GM12872 (cell line): ENCODE results near the gene CXCR6.

Experiments used
- TF ChIP-seq, protein P1 (sequence below): IDR thresholded peaks from 3 replicates; pipeline ENCODE4 v1.5.1; 2011; ENCODE audit warnings: low read depth, mild to moderate bottlenecking, low read length, moderate library complexity; ENCODE audit not compliant: insufficient read depth

Gene CXCR6

DNA sequence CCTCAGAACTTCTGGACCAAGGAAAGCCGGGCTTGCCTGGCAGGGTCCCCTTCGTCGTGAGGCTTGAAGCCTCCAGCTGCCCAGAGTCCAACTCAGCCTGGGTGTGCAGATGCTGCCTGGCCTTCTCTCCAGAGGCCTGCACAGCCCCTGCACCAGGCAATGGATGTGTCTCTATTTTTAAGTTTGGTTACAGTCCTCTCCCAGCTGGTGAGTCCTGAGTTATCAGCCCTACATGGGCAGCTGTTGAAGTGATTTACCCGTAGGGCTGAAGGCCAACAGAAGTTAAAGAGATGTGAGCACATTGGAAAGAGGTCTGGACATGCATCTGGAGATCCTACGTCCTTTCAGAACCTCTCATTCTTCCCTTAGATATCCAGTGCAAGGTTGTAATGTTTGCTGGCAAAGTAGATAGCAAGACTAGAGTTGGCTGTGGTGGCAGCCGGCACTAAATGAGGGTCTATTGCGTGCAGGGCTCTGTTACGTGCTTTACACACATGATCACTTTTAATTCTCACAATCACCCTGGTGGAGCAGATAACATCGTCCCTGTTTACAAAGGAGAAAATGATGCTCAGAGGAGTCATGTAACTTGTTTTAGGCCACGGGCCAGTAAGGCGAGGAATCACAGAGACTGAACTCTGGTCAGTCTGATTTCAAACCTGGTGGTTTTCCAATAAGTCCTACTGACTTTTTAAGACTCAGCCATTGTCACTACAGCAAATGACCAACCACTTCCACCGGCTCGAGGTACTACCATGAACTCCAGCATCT lies 42.5 kb downstream of the CXCR6 start:
- TF ChIP-seq, protein P1, sequence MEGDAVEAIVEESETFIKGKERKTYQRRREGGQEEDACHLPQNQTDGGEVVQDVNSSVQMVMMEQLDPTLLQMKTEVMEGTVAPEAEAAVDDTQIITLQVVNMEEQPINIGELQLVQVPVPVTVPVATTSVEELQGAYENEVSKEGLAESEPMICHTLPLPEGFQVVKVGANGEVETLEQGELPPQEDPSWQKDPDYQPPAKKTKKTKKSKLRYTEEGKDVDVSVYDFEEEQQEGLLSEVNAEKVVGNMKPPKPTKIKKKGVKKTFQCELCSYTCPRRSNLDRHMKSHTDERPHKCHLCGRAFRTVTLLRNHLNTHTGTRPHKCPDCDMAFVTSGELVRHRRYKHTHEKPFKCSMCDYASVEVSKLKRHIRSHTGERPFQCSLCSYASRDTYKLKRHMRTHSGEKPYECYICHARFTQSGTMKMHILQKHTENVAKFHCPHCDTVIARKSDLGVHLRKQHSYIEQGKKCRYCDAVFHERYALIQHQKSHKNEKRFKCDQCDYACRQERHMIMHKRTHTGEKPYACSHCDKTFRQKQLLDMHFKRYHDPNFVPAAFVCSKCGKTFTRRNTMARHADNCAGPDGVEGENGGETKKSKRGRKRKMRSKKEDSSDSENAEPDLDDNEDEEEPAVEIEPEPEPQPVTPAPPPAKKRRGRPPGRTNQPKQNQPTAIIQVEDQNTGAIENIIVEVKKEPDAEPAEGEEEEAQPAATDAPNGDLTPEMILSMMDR = no peak

DNA sequence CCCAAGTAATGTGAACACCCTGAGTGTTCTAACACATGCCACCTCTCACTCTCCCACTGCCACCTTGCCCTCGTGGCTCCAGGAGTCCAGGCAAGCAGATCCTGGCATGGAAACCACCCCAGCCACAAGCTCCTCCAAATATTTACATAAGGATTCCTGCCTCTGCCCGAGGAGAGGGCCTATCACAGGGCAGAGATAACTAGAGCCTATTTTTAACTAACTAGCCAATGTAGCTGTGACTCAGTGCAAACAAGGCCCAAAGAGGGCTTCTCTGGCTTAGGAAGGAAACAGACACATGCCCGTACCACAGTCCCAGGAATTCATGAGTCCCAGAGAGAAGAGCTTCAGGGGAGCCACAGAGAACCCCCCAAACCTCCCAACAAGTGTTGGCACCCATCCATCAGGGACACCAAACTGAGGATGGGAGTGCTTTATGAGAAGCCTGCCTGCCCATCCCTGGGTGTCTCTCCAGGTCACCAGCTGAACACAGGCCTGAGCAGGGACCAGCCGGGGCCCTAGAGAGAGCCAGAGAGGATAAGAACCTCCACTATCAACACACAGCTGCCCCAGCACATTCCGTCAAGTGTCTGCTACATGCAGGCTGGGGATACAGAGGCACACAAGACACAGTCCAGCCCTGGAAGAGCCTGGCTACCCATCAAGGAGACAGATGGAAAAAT lies 43.2 kb downstream of the CXCR6 start:
- TF ChIP-seq, protein P1 = no peak

DNA sequence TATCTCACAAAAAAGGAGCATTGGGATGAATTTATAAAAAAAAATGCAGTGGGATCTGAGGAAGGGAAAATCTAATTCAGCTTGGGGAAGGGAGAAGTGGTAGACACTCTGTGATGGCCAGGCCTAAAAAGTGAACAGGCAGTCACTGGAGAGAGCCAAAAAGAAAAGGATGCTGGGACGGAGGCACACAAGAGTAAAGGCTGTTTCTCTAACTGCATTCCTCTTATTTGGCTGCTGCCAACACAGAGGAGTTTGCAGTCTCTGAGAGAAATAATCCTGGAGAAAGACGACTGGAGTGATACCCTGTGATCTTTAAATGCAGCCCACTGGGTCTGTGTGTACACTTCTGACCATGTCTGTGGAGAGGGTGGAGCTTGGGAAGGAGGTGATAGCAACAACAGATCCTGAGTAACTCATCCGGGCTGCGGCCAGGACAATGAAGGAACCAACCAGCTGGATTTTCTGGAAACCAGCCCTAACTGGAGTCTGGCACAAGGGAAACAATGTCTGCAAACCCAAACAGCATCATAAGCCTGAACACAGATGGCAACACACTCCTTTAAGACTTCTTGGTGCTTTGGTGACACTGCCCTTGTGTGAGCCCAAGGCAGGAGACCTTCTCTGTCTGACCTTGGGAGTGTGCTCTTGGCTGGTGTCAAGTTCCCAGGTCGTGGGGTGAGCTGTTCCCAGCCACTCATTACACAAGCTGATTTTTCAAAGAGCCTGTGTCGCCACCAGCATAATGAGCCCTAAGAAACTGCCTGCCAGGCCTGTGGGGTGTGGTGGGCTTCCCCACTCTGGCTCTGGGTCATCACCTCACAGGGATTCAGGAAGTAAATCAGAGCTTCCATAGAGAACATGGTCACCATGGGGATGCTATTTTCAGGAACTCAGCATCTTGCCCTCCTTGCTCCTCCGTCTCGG lies 44.4 kb downstream of the CXCR6 start:
- TF ChIP-seq, protein P1 = no peak

DNA sequence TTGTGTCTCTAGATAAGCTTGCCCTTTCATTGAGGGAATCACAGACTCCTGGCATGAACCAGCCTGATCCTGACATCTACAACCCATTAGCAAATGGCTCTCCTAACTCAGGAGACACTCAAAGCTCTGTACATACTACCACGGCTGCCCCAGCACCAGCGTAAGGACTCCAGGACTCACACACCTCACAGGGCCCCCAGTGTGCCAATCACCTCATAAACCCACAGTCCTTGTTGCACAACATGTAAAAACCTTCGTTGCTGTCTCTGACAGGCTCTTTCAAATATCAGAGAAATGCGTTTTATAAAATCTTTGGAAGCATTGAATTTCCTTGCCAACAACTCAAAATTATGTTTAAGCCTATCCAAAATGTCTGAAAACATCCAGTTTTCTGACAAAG lies 45.1 kb downstream of the CXCR6 start:
- TF ChIP-seq, protein P1 = no peak

DNA sequence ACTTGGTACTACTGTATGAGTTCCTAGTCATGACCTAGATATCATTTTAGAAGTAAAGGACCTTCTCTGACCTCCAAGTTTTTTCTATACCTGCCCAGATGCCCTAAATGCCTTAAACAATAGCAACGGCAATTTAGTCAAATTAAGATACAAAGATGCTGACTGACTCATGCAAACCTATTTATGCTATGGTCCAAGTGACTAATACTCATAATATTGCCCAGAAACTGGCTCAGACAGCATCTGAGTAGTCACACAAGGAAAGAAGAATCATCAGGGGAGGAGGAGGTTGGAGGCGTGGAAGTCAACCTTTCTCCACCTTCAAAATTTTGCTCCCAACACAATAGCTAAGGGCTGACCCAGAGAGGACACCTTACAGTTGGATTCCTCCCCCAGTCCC lies 45.5 kb downstream of the CXCR6 start:
- TF ChIP-seq, protein P1 = no peak

DNA sequence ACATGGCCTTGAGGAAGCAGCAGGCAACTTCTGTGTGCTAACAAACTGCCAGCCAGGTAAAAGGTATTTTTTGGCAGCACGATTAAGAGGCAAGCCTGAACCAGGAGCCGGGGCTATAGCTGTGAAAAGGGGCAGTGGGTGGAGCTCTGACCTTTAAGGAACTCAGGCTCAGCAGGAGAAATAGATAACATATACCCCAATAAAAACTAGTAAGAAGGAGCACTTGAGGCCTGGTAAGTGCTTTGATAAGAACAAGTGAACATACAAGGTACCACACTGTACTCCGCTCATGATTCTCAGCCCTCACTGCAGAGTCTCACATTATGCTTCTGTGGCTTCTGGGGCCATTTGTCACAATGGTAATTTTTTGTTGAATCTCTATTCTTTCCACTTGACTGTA lies 46.9 kb downstream of the CXCR6 start:
- TF ChIP-seq, protein P1 = no peak

DNA sequence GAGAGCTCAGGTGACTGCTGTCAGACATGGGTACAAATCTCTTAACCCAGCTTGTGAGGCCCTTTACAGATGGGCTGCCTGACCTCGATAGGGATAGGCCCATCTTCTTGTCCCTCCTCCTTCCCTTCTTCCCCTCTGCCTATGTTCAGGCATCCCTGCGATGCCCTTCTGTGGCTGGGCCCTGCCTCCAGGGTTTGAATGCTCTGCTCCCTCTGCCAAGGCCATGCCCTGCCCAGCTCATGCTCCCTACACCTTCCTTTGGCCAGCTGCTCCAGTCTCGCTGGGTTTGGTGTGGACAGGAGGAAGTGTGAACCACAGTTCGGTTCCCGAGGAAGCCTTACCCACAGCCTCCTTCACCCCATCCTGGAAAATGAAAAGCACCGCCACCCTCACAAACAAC lies 48.1 kb downstream of the CXCR6 start:
- TF ChIP-seq, protein P1 = no peak
